Measurements from ENCODE around the gene ATOX1.

The ATOX1 gene, protein sequence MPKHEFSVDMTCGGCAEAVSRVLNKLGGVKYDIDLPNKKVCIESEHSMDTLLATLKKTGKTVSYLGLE

GRCh38 chr5:151758430-151759241 is at the start of gene ATOX1:
TSS of gene ATOX1 (minus strand) at chr5:151758631. CDS start at chr5:151758551, 80 bp downstream.
- peak within 1 kb of the TSS; percentile 93 for H3K4me3 ChIP-seq (ENCODE audit: low read length)
- no peak for TF ChIP-seq CTCF (IDR thresholded peaks at IDR 0.05; ENCODE audit: insufficient read depth, low read depth, low read length, missing control alignments)
- DNase-seq (ENCODE audit: low read depth), result peak; percentile 92

GRCh38 chr5:151805414-151806223 is 47.2 kb upstream of the ATOX1 start:
- TF ChIP-seq CTCF (IDR thresholded peaks at IDR 0.05; ENCODE audit: insufficient read depth, low read depth, low read length, missing control alignments), result no peak
- no peak overlapping the region for H3K4me3 ChIP-seq (ENCODE audit: low read length)
- DNase-seq (ENCODE audit: low read depth), result no peak

GRCh38 chr5:151800532-151800931 is 42.1 kb upstream of the ATOX1 start:
- DNase-seq (ENCODE audit: low read depth), result no peak
- TF ChIP-seq CTCF (IDR thresholded peaks at IDR 0.05; ENCODE audit: insufficient read depth, low read depth, low read length, missing control alignments), result no peak

DNA sequence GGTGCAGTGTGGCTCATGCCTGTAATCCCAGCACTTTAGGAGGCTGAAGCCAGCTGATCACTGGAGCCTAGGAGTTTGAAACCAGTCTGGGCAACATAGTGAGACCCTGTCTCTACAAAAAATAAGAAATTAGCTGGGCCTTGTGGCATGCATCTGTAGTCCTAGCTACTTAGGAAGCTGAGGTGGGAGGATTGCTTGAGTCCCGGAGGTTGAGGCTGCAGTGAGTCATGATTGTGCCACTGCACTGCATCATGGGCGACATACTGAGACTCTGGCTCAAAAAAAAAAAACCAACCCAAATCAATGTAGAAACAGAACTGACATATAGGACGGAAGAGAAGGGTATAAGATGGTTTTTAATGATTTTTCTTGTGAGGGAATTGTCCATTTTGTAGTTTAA is 41.0 kb upstream of the ATOX1 start:
- no peak for TF ChIP-seq CTCF (IDR thresholded peaks at IDR 0.05; ENCODE audit: insufficient read depth, low read depth, low read length, missing control alignments)
- H3K4me3 ChIP-seq (ENCODE audit: low read length), result no peak overlapping the region
- DNase-seq (ENCODE audit: low read depth), result peak; percentile 46

More at GRCh38 chr5:151800532-151800931, 42.1 kb upstream of the ATOX1 start:
- H3K4me3 ChIP-seq (ENCODE audit: low read length), result no peak overlapping the region

DNA sequence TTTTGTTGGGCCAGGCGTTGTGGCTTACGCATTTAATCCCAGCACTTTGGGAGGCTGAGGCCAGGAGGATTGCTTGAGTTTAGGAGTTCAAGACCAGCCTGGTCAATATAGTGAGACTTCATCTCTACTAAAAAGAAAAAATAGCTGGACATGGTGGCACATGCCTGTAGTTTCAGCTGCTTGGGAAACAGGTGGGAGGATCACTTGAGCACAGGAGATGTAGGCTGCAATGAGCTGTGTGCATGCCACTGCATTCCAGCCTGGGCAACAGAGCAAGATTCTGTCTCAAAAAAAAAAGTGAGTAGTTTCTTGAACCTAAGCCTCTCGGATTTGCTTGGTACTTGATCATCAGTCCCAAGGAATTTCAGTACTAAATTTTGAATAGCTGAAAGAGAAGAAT is 40.2 kb upstream of the ATOX1 start:
- peak; percentile 18 for DNase-seq (ENCODE audit: low read depth)
- TF ChIP-seq CTCF (IDR thresholded peaks at IDR 0.05; ENCODE audit: insufficient read depth, low read depth, low read length, missing control alignments), result no peak
- no peak overlapping the region for H3K4me3 ChIP-seq (ENCODE audit: low read length)

- no peak for TF ChIP-seq CTCF (IDR thresholded peaks at IDR 0.05; ENCODE audit: insufficient read depth, low read depth, low read length, missing control alignments)
- H3K4me3 ChIP-seq (ENCODE audit: low read length), result no peak overlapping the region
- no peak for DNase-seq (ENCODE audit: low read depth)
Observed at GRCh38 chr5:151795426-151795825, 37.0 kb upstream of the ATOX1 start.

Measured in epithelial cell of esophagus (primary cell).